Measurements from ENCODE around the gene MYH7B. TPM values are rescaled to one million over a fixed set of nuclear protein-coding genes. Genes with fewer than 3 reads are reported as not detected.

The MYH7B gene
- total and polyA plus RNA-seq, 8 donors = 0.15 to 1.5 (median 0.59) TPM; not detected in 2

- Histone ChIP-seq H3K4me3 (no peak overlapping the region), H3K4me1 (peaks cover 8 to 35% (median 25%) of the 10 kb centered on the region in 4 donors), H3K27me3 (peaks cover 0 to 33% (median 0%) of the 10 kb centered on the region in 3 donors), H3K36me3 (no peaks in the 10 kb centered on the region), H3K9me3 (no peaks in the 10 kb centered on the region), H3K27ac (no peak overlapping the region)
- 72 to 77% (median 73%) methylated on average over 14 to 25 of the region's 25 CpGs for WGBS, 5 donors
- intact Hi-C loops (cut with DNase I; ENCODE audit: low total_unique reads) = no loop called here
- no peak for DNase-seq
- TF ChIP-seq EP300 (IDR thresholded peaks at IDR 0.05) = no peak
- no peak for TF ChIP-seq CTCF (IDR thresholded peaks at IDR 0.05)
These were observed 30.0 kb downstream of the MYH7B start for GRCh38 chr20:34985461-34986310.

GRCh38 chr20:34986311-34987287 lies 30.9 kb downstream of the MYH7B start:
- peaks cover 8 to 35% (median 25%) of the 10 kb centered on the region in 4 donors for H3K4me1 ChIP-seq
- no peaks in the 10 kb centered on the region for H3K36me3 ChIP-seq
- 70 to 77% (median 73%) methylated on average over 20 to 24 of the region's 24 CpGs for WGBS, 5 donors
- H3K4me3 ChIP-seq = no peak overlapping the region
- no peak for DNase-seq
- no peak overlapping the region for H3K27ac ChIP-seq
- no peaks in the 10 kb centered on the region for H3K9me3 ChIP-seq
- TF ChIP-seq POLR2A (IDR thresholded peaks at IDR 0.05) = no peak
- intact Hi-C loops (cut with DNase I; ENCODE audit: low total_unique reads) = no loop called here
- H3K27me3 ChIP-seq = peaks cover 0 to 31% (median 0%) of the 10 kb centered on the region in 3 donors

GRCh38 chr20:34987288-34988190 lies 31.9 kb downstream of the MYH7B start:
- Histone ChIP-seq H3K4me3 (no peak overlapping the region), H3K36me3 (peaks cover 0 to under 1% (median 0%) of the 10 kb centered on the region in 4 donors), H3K4me1 (peaks cover 8 to 35% (median 25%) of the 10 kb centered on the region in 4 donors), H3K27me3 (peaks cover 0 to 31% (median 0%) of the 10 kb centered on the region in 3 donors), H3K9me3 (no peaks in the 10 kb centered on the region), H3K27ac (no peak overlapping the region)
- TF ChIP-seq POLR2A (IDR thresholded peaks at IDR 0.05) (no peak), POLR2AphosphoS5 (IDR thresholded peaks at IDR 0.05) (no peak), CTCF (IDR thresholded peaks at IDR 0.05) (no peak), EP300 (IDR thresholded peaks at IDR 0.05) (no peak)
- 59 to 67% (median 65%) methylated on average over 12 to 15 of the region's 15 CpGs for WGBS, 5 donors
- no peak for DNase-seq
- intact Hi-C loops (cut with DNase I; ENCODE audit: low total_unique reads) = no loop called here

- peaks cover 8 to 35% (median 25%) of the 10 kb centered on the region in 4 donors for H3K4me1 ChIP-seq
- no peaks in the 10 kb centered on the region for H3K9me3 ChIP-seq
- H3K4me3 ChIP-seq = no peak overlapping the region
- TF ChIP-seq POLR2AphosphoS5 (IDR thresholded peaks at IDR 0.05) = no peak
- TF ChIP-seq EP300 (IDR thresholded peaks at IDR 0.05) = no peak
- no peak for TF ChIP-seq CTCF (IDR thresholded peaks at IDR 0.05)
- TF ChIP-seq POLR2A (IDR thresholded peaks at IDR 0.05) = no peak
- intact Hi-C loops (cut with DNase I; ENCODE audit: low total_unique reads) = no loop called here
- WGBS, 5 donors = 61 to 74% (median 64%) methylated on average over 12 of the region's 12 CpGs
- H3K36me3 ChIP-seq = peaks cover 0 to 7% (median 5%) of the 10 kb centered on the region in 4 donors
- no peak overlapping the region for H3K27ac ChIP-seq
- DNase-seq = no peak
- peaks cover 0 to 31% (median 0%) of the 10 kb centered on the region in 3 donors for H3K27me3 ChIP-seq
These were observed 32.5 kb downstream of the MYH7B start for GRCh38 chr20:34988191-34988540.
